K562 (cell line): ENCODE results near the gene PRLHR. TPM values are rescaled to one million over a fixed set of nuclear protein-coding genes. Genes with fewer than 3 reads are reported as not detected.

Experiments
- ATAC-seq: fragments of 200-7000 bp; cut with Tn5 transposase; 3 replicates; pipeline ENCODE4 v1.9.1; 2020; ENCODE audit warnings: moderate library complexity
- BruUV-seq: library from RNA; stranded (reverse); fragments of 400-500 nt; replicated peaks from 2 replicates; lab custom pipeline; 2021; lab: Mats Ljungman, UMichigan
- CTCF ChIA-PET: fragments of 300-600 bp; formaldehyde crosslinking; extraction: SDS; loops from one replicate; lab custom pipeline; 2021; ENCODE audit warnings: low intra/inter-chr PET ratio; lab: Yijun Ruan, JAX
- POLR2A ChIA-PET: fragments of 300-600, 350-650 bp; sonication (Branson Sonifier 250); formaldehyde crosslinking; extraction: SDS; loops from one replicate; lab custom pipeline; 2021; ENCODE audit warnings: antibody characterized with exemption, inconsistent platforms; lab: Yijun Ruan, JAX
- DNase-seq, 4 experiments: peaks; one replicate each; pipeline versions ENCODE4 v3.0.0 to v3.0.0-alpha.2; 2011 to 2018; ENCODE audit warnings: low spot score in 3 of 4, mixed read lengths in 3 of 4; ENCODE audit errors: extremely low read depth in 1 of 4
- FAIRE-seq: peaks from 2 replicates; lab custom pipeline; 2011; peaks lifted over from hg19 to GRCh38; lab: Jason Lieb, UNC
- H2AFZ ChIP-seq: 2 replicates; pipeline ENCODE4 v1.6.0; 2011; ENCODE audit warnings: low read depth, low read length, control low read depth, inconsistent platforms
- H3K27ac ChIP-seq: fragments of 200-600 bp; 3 replicates; pipeline ENCODE4 v1.8.0; 2011; ENCODE audit warnings: low read depth, mild to moderate bottlenecking, control low read depth, inconsistent platforms, low read length, moderate library complexity, mixed read lengths; ENCODE audit errors: extremely low read depth
- H3K27me3 ChIP-seq, 2 experiments: fragments of 300-600 bp in 1 of 2; 2 replicates in 1 of 2; 3 replicates in 1 of 2; pipeline versions ENCODE4 v1.6.0 to v1.8.0; 2011; ENCODE audit warnings: inconsistent platforms in 2 of 2, low read length in 2 of 2, mild to moderate bottlenecking in 1 of 2, mixed read lengths in 1 of 2, moderate library complexity in 1 of 2; ENCODE audit not compliant: control insufficient read depth in 2 of 2, insufficient read depth in 2 of 2
- H3K36me3 ChIP-seq: fragments of 300-600 bp; 3 replicates; pipeline ENCODE4 v1.8.0; 2011; ENCODE audit warnings: mild to moderate bottlenecking, low read length, inconsistent platforms; ENCODE audit not compliant: control insufficient read depth, insufficient read depth
- H3K4me1 ChIP-seq, 2 experiments: fragments of 200-600 bp in 1 of 2; replicated peaks in 1 of 2; 2 replicates in 1 of 2; 3 replicates in 1 of 2; pipeline versions ENCODE4 v1.5.1 to v1.8.0; 2011; ENCODE audit warnings: inconsistent platforms in 2 of 2, low read length in 2 of 2, mild to moderate bottlenecking in 1 of 2, mixed read lengths in 1 of 2, moderate library complexity in 1 of 2; ENCODE audit not compliant: control insufficient read depth in 2 of 2, insufficient read depth in 2 of 2
- H3K4me2 ChIP-seq: 2 replicates; pipeline ENCODE4 v1.6.1; 2011; ENCODE audit warnings: low read length, control low read depth, inconsistent platforms, mixed read lengths; ENCODE audit not compliant: insufficient read depth
- H3K4me3 ChIP-seq: fragments of 200-600 bp; sonication (generic), shearing (Covaris generic); 2 replicates; pipeline ENCODE4 v1.5.1; 2016; ENCODE audit warnings: control low read depth, inconsistent platforms
- H3K79me2 ChIP-seq: fragments of 200-600 bp; 3 replicates; pipeline ENCODE4 v1.8.0; 2011; ENCODE audit warnings: low read length, inconsistent platforms; ENCODE audit not compliant: control insufficient read depth, insufficient read depth
- H3K9ac ChIP-seq, 2 experiments: 2 replicates each; pipeline versions ENCODE4 v1.6.0 to v1.6.1; 2011; ENCODE audit warnings: low read depth in 2 of 2, low read length in 2 of 2, control low read depth in 1 of 2, inconsistent platforms in 1 of 2, mild to moderate bottlenecking in 1 of 2, mixed read lengths in 1 of 2; ENCODE audit not compliant: insufficient read depth in 1 of 2
- H3K9me1 ChIP-seq: one replicate; pipeline ENCODE4 v1.6.0; 2011; ENCODE audit warnings: inconsistent platforms, mild to moderate bottlenecking, low read length, moderate library complexity; ENCODE audit not compliant: control insufficient read depth, insufficient read depth
- H3K9me3 ChIP-seq: replicated peaks from 2 replicates; pipeline ENCODE4 v1.5.1; 2011; ENCODE audit warnings: low read depth, low read length, inconsistent platforms; ENCODE audit not compliant: control insufficient read depth, insufficient read depth
- H4K20me1 ChIP-seq: replicated peaks from 2 replicates; pipeline ENCODE4 v1.6.1; 2011; ENCODE audit warnings: low read length, inconsistent platforms, mixed read lengths; ENCODE audit not compliant: control insufficient read depth, insufficient read depth
- CHCHD3 ChIP-seq: fragments of 250-450 bp; sonication (Bioruptor Pico); IDR thresholded peaks from 2 replicates; pipeline ENCODE4 v2.1.2; 2022; ENCODE audit warnings: mild to moderate bottlenecking
- RBBP5 ChIP-seq: fragments of 200-600 bp; sonication (generic); IDR thresholded peaks from 2 replicates; pipeline ENCODE4 v1.6.1; 2012; ENCODE audit warnings: borderline replicate concordance, mild to moderate bottlenecking, low read length, control low read depth, inconsistent platforms; ENCODE audit not compliant: insufficient read depth, poor library complexity, severe bottlenecking
- SETDB1 ChIP-seq: IDR thresholded peaks from one replicate; pipeline ENCODE4 v1.6.1; 2012; ENCODE audit warnings: low read length, control low read depth, inconsistent platforms
- SRSF1 ChIP-seq: fragments of 200-400 bp; formaldehyde crosslinking; IDR thresholded peaks from 2 replicates; pipeline ENCODE4 v1.6.1; 2017; ENCODE audit warnings: mild to moderate bottlenecking, low read depth, low read length, moderate library complexity
- STAT5B ChIP-seq: fragments of 250-450 bp; sonication (Bioruptor Pico); IDR thresholded peaks from 2 replicates; pipeline ENCODE4 v1.8.0; 2021; ENCODE audit warnings: mild to moderate bottlenecking, inconsistent platforms
- TAL1 ChIP-seq: fragments of 450-650 bp; IDR thresholded peaks from 2 replicates; pipeline ENCODE4 v1.6.1; 2016; ENCODE audit warnings: mild to moderate bottlenecking
- ZFP36 ChIP-seq: fragments of 150-350 bp; IDR thresholded peaks from 2 replicates; pipeline ENCODE4 v1.6.1; 2018; ENCODE audit warnings: low read length, low read depth; ENCODE audit not compliant: partially characterized antibody
- ZKSCAN8 ChIP-seq: fragments of 200-800 bp; sonication (Bioruptor generic); IDR thresholded peaks from 2 replicates; pipeline ENCODE4 v1.6.1; 2016; ENCODE audit warnings: missing genetic modification characterization, missing compliant biosample characterization
- ZNF124 ChIP-seq: sonication (generic); formaldehyde crosslinking; IDR thresholded peaks from 2 replicates; pipeline ENCODE4 v1.8.1; 2022; ENCODE audit warnings: missing genetic modification reagents
- ZNF140 ChIP-seq: fragments of 250-450 bp; sonication (Bioruptor Pico); IDR thresholded peaks from 2 replicates; pipeline ENCODE4 v1.8.0; 2021; ENCODE audit warnings: moderate library complexity, mild to moderate bottlenecking, inconsistent platforms
- ZNF589 ChIP-seq: fragments of 200-800 bp; sonication (Bioruptor generic); IDR thresholded peaks from 2 replicates; pipeline ENCODE4 v1.6.1; 2016; ENCODE audit warnings: low read depth, missing genetic modification characterization, missing compliant biosample characterization
- ZNF699 ChIP-seq: fragments of 250-450 bp; sonication (Bioruptor Pico); IDR thresholded peaks from 2 replicates; pipeline ENCODE4 v1.8.0; 2021; ENCODE audit warnings: mild to moderate bottlenecking, moderate library complexity; ENCODE audit not compliant: insufficient replicate concordance
- ZNF77 ChIP-seq: fragments of 250-450 bp; sonication (Bioruptor Pico); IDR thresholded peaks from 2 replicates; pipeline ENCODE4 v1.5.0; 2020
- WGBS: fragments of 100-300 bp; shearing (Covaris generic); methylation state at CpG from one replicate; pipeline ENCODE4 v1.1.6; 2016; ENCODE audit warnings: low coverage, mixed read lengths; ENCODE audit not compliant: insufficient coverage; ENCODE audit errors: missing lambda C conversion rate; 5-methylcytosine and 5-hydroxymethylcytosine counted together
- in situ Hi-C: fragments of 300-500 bp; cut with MboI; formaldehyde crosslinking; loops from 4 replicates; pipeline ENCODE4 v1.15.0; 2018; ENCODE audit warnings: inconsistent platforms, mixed read lengths
- intact Hi-C: fragments of 100-400 bp; cut with micrococcal nuclease; formaldehyde crosslinking; loops from 2 replicates; pipeline ENCODE4 v1.14.2; 2022
- polyA plus RNA-seq, 8 experiments: library from polyadenylated mRNA; depleted of rRNA in 4 of 8; stranded (reverse) in 5 of 8; unstranded in 3 of 8; fragments of >200 nt; fragmentation: Nextera tagmentation in 2 of 8; fragmentation: Illumina TruSeq in 1 of 8; extraction: Ambion mirVana in 2 of 8; extraction: Trizol in 1 of 8; gene quantifications; 2 replicates each; pipeline versions ENCODE4 v1.2.1 to v1.2.3, GENCODE V29; 2011 to 2014; ENCODE audit warnings: inconsistent platforms in 1 of 8, missing spikeins in 1 of 8
- total RNA-seq, 7 experiments: library from RNA; depleted of rRNA in 6 of 7; stranded (reverse); fragments of >200 nt in 6 of 7; fragmentation: Illumina TruSeq in 2 of 7; extraction: Trizol in 2 of 7; gene quantifications; 2 replicates each; pipeline versions ENCODE4 v1.2.1 to v1.2.3, GENCODE V29; 2011 to 2021; ENCODE audit warnings: low replicate concordance in 1 of 7
- TF ChIP-seq, protein P1 (sequence below): fragments of 250-450 bp; sonication (Bioruptor Pico); IDR thresholded peaks from 2 replicates; pipeline ENCODE4 v1.8.0; 2021; ENCODE audit warnings: moderate library complexity, mild to moderate bottlenecking, inconsistent platforms
- TF ChIP-seq, protein P2 (sequence below): fragments of 250-450 bp; sonication (Bioruptor Pico); IDR thresholded peaks from 2 replicates; pipeline ENCODE4 v1.4.0; 2020; ENCODE audit warnings: mild to moderate bottlenecking
- TF ChIP-seq, protein P3 (sequence below): fragments of 200-400 bp; formaldehyde crosslinking; IDR thresholded peaks from 2 replicates; pipeline ENCODE4 v1.6.1; 2017; ENCODE audit warnings: mild to moderate bottlenecking, low read depth, low read length, moderate library complexity

The PRLHR gene
- total and polyA plus RNA-seq, 9 of the 15 experiments (the other 6 are each of a cell fraction or from before 2014, with no cell fraction given): not detected

DNA sequence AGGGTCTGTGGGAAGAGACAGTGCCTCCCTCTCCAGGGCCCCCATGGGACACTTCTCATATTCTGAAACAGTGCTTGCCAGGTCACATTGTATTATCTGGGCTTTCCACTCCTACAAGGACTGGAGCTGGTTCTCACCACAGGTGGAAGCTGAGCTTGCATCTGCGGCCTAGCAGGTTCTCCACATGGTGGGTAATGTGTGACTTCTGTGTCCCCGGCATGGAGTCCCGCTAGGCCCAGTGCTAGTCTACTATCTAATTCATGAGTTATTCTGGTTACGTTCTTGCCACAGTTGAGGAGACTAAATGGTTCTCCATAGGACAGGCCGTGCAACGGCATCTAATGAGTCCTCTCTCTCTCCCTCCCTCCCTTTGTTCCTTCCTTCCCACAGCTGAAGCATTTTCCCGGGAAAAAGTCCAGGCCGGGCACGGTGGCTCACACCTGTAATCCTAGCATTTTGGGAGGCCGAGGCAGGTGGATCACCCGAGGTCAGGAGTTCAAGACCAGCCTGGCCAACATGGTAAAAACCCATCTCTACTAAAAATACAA, 27.7 kb downstream of the PRLHR start (continued):
- TF ChIP-seq, protein P1, sequence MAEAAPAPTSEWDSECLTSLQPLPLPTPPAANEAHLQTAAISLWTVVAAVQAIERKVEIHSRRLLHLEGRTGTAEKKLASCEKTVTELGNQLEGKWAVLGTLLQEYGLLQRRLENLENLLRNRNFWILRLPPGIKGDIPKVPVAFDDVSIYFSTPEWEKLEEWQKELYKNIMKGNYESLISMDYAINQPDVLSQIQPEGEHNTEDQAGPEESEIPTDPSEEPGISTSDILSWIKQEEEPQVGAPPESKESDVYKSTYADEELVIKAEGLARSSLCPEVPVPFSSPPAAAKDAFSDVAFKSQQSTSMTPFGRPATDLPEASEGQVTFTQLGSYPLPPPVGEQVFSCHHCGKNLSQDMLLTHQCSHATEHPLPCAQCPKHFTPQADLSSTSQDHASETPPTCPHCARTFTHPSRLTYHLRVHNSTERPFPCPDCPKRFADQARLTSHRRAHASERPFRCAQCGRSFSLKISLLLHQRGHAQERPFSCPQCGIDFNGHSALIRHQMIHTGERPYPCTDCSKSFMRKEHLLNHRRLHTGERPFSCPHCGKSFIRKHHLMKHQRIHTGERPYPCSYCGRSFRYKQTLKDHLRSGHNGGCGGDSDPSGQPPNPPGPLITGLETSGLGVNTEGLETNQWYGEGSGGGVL: no peak
- no peak for TF ChIP-seq STAT5B
- no peak for TF ChIP-seq ZFP36

DNA sequence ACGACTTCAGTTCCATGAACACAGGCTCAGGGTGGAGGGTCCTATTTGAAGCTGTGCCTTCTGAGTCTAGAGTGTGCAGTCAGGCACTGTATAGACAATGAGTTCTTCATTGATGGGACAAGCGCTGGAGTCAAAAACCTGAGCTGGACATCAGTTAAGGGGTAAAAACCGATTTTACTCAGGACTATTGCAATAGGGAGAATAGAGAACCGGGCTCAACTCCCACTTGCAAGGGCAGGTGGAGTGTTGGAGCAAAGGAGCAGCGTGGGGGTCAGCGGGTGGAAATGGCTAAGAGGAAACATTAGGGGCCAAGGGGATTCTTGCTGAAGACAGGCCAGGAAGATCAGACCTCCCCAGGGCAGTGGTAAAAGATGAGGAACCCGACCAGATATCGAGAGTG, 28.5 kb downstream of the PRLHR start:
- no peak overlapping the region for H2AFZ ChIP-seq
- no peak overlapping the region for H3K27ac ChIP-seq
- no peak for ATAC-seq
- H3K9me3 ChIP-seq: no peaks in the 10 kb centered on the region
- no peak overlapping the region for H3K9ac ChIP-seq
- H3K4me3 ChIP-seq: no peak overlapping the region
- no peaks in the 10 kb centered on the region for H3K79me2 ChIP-seq
- POLR2A ChIA-PET: interaction anchor here (0.6 to 0.7 kb wide), 2 partner anchors 52 to 58 kb away, joined by 3 read pairs; no protein-coding TSS in a partner anchor
- H3K36me3 ChIP-seq: no peaks in the 10 kb centered on the region
- no peak overlapping the region for H3K4me2 ChIP-seq
- FAIRE-seq: no peak
- BruUV-seq: no TSS peak
- no peaks in the 10 kb centered on the region for H3K9me1 ChIP-seq
- no peaks in the 10 kb centered on the region for H4K20me1 ChIP-seq
- in situ Hi-C loops (loop anchor here (5.0 kb wide), 2 partner anchors 145 to 240 kb away; no protein-coding TSS in a partner anchor), intact Hi-C loops (loop anchor here (5.0 kb wide), 1 partner anchor 285 kb away; no protein-coding TSS in a partner anchor)
- 8% methylated on average over 8 of the region's 8 CpGs for WGBS
- peaks cover 0 to 23% of the 10 kb centered on the region in 2 experiments; a peak in 3 of 5 replicates for H3K27me3 ChIP-seq
- no peak for DNase-seq
- CTCF ChIA-PET: interaction anchor here (0.5 kb wide), 1 partner anchor 235 kb away, joined by 4 read pairs; no protein-coding TSS in a partner anchor
- H3K4me1 ChIP-seq: no peaks in the 10 kb centered on the region; a peak in 1 of 5 replicates
- TF ChIP-seq RBBP5 (no peak), ZKSCAN8 (CRISPR knock-in tag) (no peak), ZNF589 (no peak), TAL1 (no peak), ZNF77 (CRISPR knock-in tag) (no peak), CHCHD3 (no peak), SRSF1 (no peak), SETDB1 (no peak), ZNF124 (CRISPR knock-in tag) (no peak), ZNF140 (no peak), ZNF699 (no peak)
- TF ChIP-seq, protein P2, sequence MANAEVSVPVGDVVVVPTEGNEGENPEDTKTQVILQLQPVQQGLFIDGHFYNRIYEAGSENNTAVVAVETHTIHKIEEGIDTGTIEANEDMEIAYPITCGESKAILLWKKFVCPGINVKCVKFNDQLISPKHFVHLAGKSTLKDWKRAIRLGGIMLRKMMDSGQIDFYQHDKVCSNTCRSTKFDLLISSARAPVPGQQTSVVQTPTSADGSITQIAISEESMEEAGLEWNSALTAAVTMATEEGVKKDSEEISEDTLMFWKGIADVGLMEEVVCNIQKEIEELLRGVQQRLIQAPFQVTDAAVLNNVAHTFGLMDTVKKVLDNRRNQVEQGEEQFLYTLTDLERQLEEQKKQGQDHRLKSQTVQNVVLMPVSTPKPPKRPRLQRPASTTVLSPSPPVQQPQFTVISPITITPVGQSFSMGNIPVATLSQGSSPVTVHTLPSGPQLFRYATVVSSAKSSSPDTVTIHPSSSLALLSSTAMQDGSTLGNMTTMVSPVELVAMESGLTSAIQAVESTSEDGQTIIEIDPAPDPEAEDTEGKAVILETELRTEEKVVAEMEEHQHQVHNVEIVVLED (CRISPR knock-in tag): no peak
- TF ChIP-seq, protein P3, sequence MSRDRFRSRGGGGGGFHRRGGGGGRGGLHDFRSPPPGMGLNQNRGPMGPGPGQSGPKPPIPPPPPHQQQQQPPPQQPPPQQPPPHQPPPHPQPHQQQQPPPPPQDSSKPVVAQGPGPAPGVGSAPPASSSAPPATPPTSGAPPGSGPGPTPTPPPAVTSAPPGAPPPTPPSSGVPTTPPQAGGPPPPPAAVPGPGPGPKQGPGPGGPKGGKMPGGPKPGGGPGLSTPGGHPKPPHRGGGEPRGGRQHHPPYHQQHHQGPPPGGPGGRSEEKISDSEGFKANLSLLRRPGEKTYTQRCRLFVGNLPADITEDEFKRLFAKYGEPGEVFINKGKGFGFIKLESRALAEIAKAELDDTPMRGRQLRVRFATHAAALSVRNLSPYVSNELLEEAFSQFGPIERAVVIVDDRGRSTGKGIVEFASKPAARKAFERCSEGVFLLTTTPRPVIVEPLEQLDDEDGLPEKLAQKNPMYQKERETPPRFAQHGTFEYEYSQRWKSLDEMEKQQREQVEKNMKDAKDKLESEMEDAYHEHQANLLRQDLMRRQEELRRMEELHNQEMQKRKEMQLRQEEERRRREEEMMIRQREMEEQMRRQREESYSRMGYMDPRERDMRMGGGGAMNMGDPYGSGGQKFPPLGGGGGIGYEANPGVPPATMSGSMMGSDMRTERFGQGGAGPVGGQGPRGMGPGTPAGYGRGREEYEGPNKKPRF: no peak
